Fibroblast of pulmonary artery (primary cell): ENCODE measurements around the gene HMGCLL1.

Experiments
- DNase-seq: peaks from one replicate; pipeline ENCODE4 v3.0.0-alpha.2; 2010; ENCODE audit warnings: low read depth
- H3K4me3 ChIP-seq: replicated peaks from 2 replicates; pipeline ENCODE4 v1.5.1; 2011; ENCODE audit warnings: low read depth, mild to moderate bottlenecking, control low read depth, low read length, moderate library complexity
- TF ChIP-seq, protein P1 (sequence below): IDR thresholded peaks from 2 replicates; pipeline ENCODE4 v1.5.1; 2011; ENCODE audit warnings: mild to moderate bottlenecking, control low read depth, low read length, inconsistent platforms; ENCODE audit errors: missing control alignments

The HMGCLL1 gene

DNA sequence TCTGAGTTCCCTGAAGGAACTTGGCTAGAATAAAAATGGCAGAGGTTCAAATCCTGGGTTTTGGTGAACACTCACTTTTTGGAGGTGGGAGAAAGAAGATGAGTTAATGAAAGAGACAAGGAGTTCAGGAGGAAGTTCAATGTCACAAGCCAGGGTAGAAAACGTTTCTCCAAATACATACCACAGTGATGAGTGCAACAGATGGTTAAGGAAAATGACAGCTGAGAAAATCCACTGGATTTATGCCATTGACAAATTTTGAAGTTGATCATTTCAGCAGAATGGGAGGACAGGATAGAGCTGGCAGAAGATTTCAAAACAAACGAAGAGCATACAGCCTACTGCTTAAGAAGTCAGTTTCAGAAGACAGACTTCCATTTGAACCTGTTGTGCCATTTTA is 129.0 kb downstream of the HMGCLL1 start:
- DNase-seq: peak; percentile 18
- H3K4me3 ChIP-seq: no peak overlapping the region
- TF ChIP-seq, protein P1, sequence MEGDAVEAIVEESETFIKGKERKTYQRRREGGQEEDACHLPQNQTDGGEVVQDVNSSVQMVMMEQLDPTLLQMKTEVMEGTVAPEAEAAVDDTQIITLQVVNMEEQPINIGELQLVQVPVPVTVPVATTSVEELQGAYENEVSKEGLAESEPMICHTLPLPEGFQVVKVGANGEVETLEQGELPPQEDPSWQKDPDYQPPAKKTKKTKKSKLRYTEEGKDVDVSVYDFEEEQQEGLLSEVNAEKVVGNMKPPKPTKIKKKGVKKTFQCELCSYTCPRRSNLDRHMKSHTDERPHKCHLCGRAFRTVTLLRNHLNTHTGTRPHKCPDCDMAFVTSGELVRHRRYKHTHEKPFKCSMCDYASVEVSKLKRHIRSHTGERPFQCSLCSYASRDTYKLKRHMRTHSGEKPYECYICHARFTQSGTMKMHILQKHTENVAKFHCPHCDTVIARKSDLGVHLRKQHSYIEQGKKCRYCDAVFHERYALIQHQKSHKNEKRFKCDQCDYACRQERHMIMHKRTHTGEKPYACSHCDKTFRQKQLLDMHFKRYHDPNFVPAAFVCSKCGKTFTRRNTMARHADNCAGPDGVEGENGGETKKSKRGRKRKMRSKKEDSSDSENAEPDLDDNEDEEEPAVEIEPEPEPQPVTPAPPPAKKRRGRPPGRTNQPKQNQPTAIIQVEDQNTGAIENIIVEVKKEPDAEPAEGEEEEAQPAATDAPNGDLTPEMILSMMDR: no peak

DNA sequence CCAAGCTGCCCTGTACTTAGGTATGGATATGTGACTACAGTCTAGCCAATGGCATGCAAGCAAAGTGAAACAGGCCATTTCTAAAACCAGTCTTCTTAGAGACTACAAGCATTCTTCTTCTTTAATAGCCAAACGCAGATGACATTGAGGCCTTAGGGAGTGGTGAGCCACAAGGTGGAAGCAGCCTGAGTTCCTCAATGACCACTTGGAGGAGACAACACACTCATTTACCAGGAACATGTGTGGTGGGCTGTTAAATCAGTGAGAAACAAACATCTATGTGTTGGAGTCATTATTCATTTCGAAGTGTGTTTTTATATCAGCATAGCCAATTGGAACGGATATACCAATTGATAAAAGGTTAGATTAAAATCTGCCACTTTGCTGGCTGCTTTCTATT is 129.8 kb downstream of the HMGCLL1 start:
- no peak overlapping the region for H3K4me3 ChIP-seq
- no peak for DNase-seq
- TF ChIP-seq, protein P1: no peak

DNA sequence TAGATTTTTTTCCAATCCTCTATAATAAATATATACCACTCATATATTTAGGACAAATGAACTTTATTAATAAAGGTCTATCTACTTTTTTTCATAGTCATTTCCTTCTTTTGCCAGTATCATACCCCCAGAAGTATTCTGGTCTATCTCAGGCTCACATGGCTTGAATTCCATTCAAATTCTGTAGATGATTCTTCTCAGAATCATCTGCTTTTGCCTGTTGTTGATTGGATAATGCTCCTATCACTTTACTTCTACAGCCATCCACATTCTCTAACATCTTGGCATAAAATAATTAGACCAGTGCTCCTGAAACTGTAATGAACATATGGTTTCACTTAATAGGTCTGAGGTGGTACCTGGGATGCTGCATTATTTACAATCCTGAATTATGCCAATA is 130.5 kb downstream of the HMGCLL1 start:
- no peak overlapping the region for H3K4me3 ChIP-seq
- peak; percentile 21 for DNase-seq
- TF ChIP-seq, protein P1: no peak

DNA sequence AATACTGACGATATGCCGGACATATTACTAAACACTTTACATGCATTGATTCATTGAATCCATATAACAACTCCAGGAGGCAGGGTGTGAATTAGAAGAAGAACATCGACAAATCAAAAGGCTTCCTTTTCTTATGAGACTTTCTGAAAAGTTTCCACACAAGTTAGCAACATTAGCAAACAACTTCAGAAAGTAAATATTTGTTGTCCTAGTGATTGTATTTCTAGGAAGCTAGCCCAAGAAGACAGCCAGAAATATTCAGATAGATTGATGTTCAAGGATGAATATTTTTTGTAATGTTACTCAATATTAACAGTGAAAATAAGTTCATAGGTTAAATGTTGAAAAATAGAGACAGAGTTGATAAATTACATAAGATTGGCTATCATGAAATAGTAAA is 131.1 kb downstream of the HMGCLL1 start:
- H3K4me3 ChIP-seq: no peak overlapping the region
- DNase-seq: no peak
- TF ChIP-seq, protein P1: no peak

DNA sequence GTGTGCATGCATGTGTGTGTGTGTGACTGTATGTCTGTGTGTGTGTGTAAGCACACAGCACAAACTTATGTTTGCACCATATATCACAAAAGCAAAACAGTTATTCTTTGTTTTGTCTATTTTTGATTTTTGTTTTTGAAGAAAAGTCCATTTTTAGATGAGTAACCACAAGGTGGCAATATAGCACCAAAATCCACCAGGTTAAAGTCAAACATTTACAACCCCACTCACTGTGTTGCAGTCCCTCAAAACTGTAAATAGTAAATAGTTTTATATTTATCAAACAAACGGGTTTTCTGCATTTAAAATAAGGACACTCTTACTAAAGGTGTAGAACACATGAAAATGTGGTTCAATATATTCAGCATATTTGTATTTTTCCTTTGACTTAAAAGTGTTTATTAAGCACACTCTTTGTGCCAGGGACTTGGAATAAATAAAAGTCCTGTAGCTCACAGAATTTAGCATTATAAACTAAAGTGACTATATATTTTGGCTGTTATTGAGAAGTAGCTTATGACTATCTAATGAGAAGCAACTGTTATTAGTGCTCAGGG is 133.3 kb downstream of the HMGCLL1 start:
- DNase-seq: peak; percentile 69
- TF ChIP-seq, protein P1: peak; percentile 55
- H3K4me3 ChIP-seq: no peak overlapping the region

DNA sequence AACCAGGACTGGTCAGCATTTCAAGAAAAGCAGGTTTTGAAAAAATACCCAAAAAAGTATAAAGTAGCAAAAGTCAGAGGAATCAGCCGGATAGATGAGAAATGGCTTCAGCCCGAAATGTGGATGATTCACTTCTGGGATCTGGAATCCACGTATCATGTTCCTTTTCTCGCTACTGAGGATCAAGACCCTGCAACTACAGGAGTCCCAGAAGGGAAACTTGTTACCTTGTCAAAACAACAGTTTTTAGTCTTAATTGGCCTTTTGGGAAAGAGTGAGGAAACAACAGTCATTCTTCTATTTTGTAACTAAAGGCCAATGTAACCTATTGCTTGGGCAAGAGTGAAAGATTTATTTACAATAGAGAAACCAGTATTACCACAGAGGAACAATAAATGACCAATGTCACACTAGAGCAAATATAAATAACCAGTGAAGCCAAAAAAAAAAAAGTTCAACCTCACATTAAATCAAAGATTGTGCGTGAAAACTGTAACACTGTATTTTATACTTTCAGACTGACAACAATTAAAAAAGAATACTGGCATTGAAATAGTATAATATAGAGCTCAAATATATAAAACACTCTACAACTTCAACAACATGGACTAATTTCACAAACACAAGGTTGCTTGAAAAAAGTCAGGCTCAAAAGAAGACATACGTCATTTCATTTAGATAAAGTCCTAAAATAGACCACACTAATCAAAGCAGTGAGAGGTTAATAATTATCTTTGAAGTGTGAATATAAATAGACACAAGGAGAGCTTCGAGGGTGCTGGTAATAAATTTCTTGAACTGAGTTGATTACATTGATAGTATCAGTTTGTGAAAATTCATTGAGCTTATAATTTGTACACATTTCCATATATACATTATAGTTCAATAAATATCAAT is 135.5 kb downstream of the HMGCLL1 start:
- H3K4me3 ChIP-seq: no peak overlapping the region
- no peak for DNase-seq
- TF ChIP-seq, protein P1: no peak
